ENCODE data around the gene ITGA6. TPM values are rescaled to one million over a fixed set of nuclear protein-coding genes. Genes with fewer than 3 reads are reported as not detected.
A peak's percentile ranks its signal among the peaks of the same experiment; 100 is the strongest.

The ITGA6 gene
- polyA plus RNA-seq, 2 of the 4 experiments (the other 2 are of a cell fraction), result 25.7 to 27.7 TPM

DNA sequence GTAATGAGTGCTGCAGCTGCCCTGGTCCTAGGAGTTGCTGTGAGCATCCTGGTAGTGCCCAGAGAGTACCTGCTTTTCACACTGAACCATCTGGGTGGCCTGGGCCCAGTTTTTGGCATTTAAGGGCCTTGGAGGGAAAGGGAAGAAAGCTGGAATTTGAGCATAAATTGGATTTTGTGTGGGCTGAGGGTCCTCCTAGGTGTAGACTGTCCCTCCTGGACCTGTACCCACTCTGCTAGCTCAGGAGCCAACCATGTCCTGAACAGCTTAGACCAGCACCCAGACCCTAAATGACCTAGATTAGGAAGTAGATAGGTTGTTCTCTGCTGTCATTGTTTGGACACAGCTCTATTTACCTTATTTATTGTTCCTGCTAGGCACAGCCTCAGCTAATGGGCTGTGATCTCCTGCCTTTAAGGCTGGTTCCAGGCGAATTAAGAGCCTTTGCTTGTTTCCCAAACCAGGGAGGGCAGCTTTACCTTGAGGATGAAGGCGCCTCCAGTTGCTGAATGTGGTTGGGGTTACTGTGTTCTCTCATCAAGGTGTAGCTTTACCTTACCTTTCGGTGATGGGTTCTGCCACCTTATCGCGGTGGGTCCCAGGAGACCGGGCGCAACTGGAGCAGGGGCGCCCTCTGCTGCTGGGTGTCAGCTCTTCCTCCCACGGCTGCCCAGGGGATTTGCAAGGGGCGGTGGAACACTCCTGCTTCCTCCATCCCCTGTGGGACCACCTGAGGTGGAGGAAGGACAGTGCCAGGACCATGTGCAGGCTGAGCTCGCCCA is 34.4 kb downstream of the ITGA6 start:
- FAIRE-seq (no peak), DNase-seq (ENCODE audit: low read depth in 1 of 2, low spot score in 1 of 2) (peak; percentile 35 to 56), ATAC-seq (peak; percentile 83 to 92)
- H3K9me3 ChIP-seq, result no peaks in the 10 kb centered on the region
- WGBS (ENCODE audit: missing lambda C conversion rate), result 3% methylated on average over 9 of the region's 11 CpGs
- peak overlapping the region; percentile 58 for H3K4me2 ChIP-seq
- H3K4me3 ChIP-seq, result no peak overlapping the region
- POLR2A ChIA-PET, result interaction anchor here (2.6 kb wide), 1 partner anchor 34 kb away, joined by 24 read pairs; the partner anchor contains the start of gene ITGA6
- CTCF ChIA-PET, result interaction anchor here (0.6 to 20.7 kb wide), 73 partner anchors 11 to 764 kb away, joined by 3 to 654 read pairs (median 4); partner anchors contain the start of gene ITGA6
- TF ChIP-seq ZC3H11A (IDR thresholded peaks at IDR 0.05) (no peak), POLR2AphosphoS2 (conservative IDR thresholded peaks at IDR 0.05; ENCODE audit: low read length) (no peak), CHD4 (IDR thresholded peaks at IDR 0.05; ENCODE audit: borderline replicate concordance) (no peak), TP53 (CRISPR knock-in tag; IDR thresholded peaks at IDR 0.05) (no peak), EHMT2 (IDR thresholded peaks at IDR 0.05; ENCODE audit: low read depth) (no peak), BHLHE40 (IDR thresholded peaks at IDR 0.05; ENCODE audit: low read depth, low read length) (no peak), RAD21 (conservative IDR thresholded peaks at IDR 0.05 in 1 of 2, IDR thresholded peaks at IDR 0.05 in 1 of 2) (peak; percentile 97 to 98), RARB (CRISPR knock-in tag; IDR thresholded peaks at IDR 0.05) (no peak), CHD2 (IDR thresholded peaks at IDR 0.05; ENCODE audit: low read length, partially characterized antibody) (no peak), ZFP36 (IDR thresholded peaks at IDR 0.05; ENCODE audit: borderline replicate concordance, partially characterized antibody) (no peak), NPAS2 (CRISPR knock-in tag; IDR thresholded peaks at IDR 0.05; ENCODE audit: borderline replicate concordance) (no peak), FOXS1 (CRISPR knock-in tag; IDR thresholded peaks at IDR 0.05) (no peak), MAFK (IDR thresholded peaks at IDR 0.05; ENCODE audit: partially characterized antibody) (no peak), HDAC2 (IDR thresholded peaks at IDR 0.05) (no peak), GATA3 (IDR thresholded peaks at IDR 0.05; ENCODE audit: borderline replicate concordance) (no peak), SMC3 (IDR thresholded peaks at IDR 0.05) (peak; percentile 98), CBX2 (IDR thresholded peaks at IDR 0.05; ENCODE audit: borderline replicate concordance, low read depth) (no peak), SREBF2 (IDR thresholded peaks at IDR 0.05) (no peak)
- TF ChIP-seq, protein P1, sequence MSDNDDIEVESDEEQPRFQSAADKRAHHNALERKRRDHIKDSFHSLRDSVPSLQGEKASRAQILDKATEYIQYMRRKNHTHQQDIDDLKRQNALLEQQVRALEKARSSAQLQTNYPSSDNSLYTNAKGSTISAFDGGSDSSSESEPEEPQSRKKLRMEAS (IDR thresholded peaks at IDR 0.05), result 0 out of 2 replicates have a peak, but pooled peaks have one; percentile 28
- TF ChIP-seq, protein P2, sequence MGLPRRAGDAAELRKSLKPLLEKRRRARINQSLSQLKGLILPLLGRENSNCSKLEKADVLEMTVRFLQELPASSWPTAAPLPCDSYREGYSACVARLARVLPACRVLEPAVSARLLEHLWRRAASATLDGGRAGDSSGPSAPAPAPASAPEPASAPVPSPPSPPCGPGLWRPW (IDR thresholded peaks at IDR 0.05), result no peak
- TF ChIP-seq, protein P3, sequence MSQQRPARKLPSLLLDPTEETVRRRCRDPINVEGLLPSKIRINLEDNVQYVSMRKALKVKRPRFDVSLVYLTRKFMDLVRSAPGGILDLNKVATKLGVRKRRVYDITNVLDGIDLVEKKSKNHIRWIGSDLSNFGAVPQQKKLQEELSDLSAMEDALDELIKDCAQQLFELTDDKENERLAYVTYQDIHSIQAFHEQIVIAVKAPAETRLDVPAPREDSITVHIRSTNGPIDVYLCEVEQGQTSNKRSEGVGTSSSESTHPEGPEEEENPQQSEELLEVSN (IDR thresholded peaks at IDR 0.05; ENCODE audit: borderline replicate concordance, low read depth), result no peak
- TF ChIP-seq, protein P4, sequence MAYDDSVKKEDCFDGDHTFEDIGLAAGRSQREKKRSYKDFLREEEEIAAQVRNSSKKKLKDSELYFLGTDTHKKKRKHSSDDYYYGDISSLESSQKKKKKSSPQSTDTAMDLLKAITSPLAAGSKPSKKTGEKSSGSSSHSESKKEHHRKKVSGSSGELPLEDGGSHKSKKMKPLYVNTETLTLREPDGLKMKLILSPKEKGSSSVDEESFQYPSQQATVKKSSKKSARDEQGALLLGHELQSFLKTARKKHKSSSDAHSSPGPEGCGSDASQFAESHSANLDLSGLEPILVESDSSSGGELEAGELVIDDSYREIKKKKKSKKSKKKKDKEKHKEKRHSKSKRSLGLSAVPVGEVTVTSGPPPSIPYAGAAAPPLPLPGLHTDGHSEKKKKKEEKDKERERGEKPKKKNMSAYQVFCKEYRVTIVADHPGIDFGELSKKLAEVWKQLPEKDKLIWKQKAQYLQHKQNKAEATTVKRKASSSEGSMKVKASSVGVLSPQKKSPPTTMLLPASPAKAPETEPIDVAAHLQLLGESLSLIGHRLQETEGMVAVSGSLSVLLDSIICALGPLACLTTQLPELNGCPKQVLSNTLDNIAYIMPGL (CRISPR knock-in tag; IDR thresholded peaks at IDR 0.05; ENCODE audit: borderline replicate concordance), result no peak
- TF ChIP-seq, protein P5, sequence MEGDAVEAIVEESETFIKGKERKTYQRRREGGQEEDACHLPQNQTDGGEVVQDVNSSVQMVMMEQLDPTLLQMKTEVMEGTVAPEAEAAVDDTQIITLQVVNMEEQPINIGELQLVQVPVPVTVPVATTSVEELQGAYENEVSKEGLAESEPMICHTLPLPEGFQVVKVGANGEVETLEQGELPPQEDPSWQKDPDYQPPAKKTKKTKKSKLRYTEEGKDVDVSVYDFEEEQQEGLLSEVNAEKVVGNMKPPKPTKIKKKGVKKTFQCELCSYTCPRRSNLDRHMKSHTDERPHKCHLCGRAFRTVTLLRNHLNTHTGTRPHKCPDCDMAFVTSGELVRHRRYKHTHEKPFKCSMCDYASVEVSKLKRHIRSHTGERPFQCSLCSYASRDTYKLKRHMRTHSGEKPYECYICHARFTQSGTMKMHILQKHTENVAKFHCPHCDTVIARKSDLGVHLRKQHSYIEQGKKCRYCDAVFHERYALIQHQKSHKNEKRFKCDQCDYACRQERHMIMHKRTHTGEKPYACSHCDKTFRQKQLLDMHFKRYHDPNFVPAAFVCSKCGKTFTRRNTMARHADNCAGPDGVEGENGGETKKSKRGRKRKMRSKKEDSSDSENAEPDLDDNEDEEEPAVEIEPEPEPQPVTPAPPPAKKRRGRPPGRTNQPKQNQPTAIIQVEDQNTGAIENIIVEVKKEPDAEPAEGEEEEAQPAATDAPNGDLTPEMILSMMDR (IDR thresholded peaks at IDR 0.05), result peak; percentile 93
- TF ChIP-seq, protein P6, sequence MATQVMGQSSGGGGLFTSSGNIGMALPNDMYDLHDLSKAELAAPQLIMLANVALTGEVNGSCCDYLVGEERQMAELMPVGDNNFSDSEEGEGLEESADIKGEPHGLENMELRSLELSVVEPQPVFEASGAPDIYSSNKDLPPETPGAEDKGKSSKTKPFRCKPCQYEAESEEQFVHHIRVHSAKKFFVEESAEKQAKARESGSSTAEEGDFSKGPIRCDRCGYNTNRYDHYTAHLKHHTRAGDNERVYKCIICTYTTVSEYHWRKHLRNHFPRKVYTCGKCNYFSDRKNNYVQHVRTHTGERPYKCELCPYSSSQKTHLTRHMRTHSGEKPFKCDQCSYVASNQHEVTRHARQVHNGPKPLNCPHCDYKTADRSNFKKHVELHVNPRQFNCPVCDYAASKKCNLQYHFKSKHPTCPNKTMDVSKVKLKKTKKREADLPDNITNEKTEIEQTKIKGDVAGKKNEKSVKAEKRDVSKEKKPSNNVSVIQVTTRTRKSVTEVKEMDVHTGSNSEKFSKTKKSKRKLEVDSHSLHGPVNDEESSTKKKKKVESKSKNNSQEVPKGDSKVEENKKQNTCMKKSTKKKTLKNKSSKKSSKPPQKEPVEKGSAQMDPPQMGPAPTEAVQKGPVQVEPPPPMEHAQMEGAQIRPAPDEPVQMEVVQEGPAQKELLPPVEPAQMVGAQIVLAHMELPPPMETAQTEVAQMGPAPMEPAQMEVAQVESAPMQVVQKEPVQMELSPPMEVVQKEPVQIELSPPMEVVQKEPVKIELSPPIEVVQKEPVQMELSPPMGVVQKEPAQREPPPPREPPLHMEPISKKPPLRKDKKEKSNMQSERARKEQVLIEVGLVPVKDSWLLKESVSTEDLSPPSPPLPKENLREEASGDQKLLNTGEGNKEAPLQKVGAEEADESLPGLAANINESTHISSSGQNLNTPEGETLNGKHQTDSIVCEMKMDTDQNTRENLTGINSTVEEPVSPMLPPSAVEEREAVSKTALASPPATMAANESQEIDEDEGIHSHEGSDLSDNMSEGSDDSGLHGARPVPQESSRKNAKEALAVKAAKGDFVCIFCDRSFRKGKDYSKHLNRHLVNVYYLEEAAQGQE (IDR thresholded peaks at IDR 0.05), result no peak
- no peak overlapping the region for H3K27ac ChIP-seq
- peaks cover 8% of the 10 kb centered on the region; the same call in 2 of the 3 replicates for H3K4me1 ChIP-seq

Data from A549 (cell line).